Rectal smooth muscle tissue (tissue), 1 donor: ENCODE data around the gene OSBP2.
A peak's percentile ranks its signal among the peaks of the same experiment; 100 is the strongest.

Experiments used
- H3K27ac ChIP-seq: one replicate; pipeline ENCODE4 v1.7.0; 2013; ENCODE audit warnings: low read depth, low read length, inconsistent platforms
- H3K27me3 ChIP-seq: one replicate; pipeline ENCODE4 v1.7.0; 2013; ENCODE audit warnings: low read length; ENCODE audit not compliant: control insufficient read depth, insufficient read depth
- H3K36me3 ChIP-seq: one replicate; pipeline ENCODE4 v1.7.0; 2013; ENCODE audit warnings: low read length; ENCODE audit not compliant: control insufficient read depth, insufficient read depth
- H3K4me1 ChIP-seq: one replicate; pipeline ENCODE4 v1.7.0; 2013; ENCODE audit warnings: low read length; ENCODE audit not compliant: control insufficient read depth, insufficient read depth
- H3K4me3 ChIP-seq: one replicate; pipeline ENCODE4 v1.7.0; 2013; ENCODE audit warnings: low read length
- H3K9ac ChIP-seq: one replicate; pipeline ENCODE4 v1.7.0; 2013; ENCODE audit warnings: low read length

Gene OSBP2

DNA sequence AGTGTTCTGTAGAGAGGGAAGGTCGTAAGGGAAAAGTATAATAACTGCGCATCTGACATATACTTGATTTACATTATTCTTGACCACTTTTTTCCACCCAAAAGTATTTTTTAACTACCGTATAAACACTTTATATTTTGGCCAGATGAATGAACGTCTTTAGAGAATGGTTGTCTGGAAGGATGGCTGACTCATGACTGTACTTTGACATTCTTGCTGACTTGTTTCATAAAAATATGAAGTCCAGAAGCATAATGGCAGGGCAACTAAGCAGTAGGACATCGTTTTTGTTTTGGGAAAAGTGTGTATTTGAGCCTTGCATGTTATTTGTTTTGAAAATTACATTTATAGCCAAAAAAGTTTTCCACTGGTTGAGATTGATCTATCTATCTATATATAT lies 110.0 kb downstream of the OSBP2 start:
- Histone ChIP-seq H3K36me3 (no peaks in the 10 kb centered on the region), H3K27me3 (no peaks in the 10 kb centered on the region), H3K4me1 (no peaks in the 10 kb centered on the region), H3K9ac (no peak overlapping the region), H3K4me3 (no peak overlapping the region), H3K27ac (no peak overlapping the region)

DNA sequence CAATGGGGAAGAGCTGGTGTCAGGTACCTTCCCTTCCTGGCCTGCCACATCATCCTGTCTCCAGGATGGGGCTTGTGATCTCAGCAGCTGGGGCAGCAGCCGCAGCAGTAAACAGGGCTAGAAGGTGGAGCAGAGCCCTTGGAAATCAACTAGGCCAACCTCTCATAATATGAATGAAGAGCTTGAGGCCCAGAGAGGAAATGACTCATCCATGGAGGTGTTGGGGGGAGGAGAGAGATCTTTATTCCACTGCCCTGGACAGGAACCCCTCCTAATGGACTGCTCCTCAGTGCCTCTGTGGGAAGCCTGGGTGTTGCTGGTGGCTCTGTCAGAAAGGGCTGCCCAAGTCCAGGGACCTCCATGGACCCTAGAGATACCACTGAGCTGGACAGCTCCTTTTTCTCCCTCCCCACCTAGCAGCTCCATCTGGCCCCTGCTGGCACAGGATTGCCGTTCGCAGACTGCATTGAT lies 111.8 kb downstream of the OSBP2 start:
- no peaks in the 10 kb centered on the region for H3K27me3 ChIP-seq
- no peaks in the 10 kb centered on the region for H3K36me3 ChIP-seq
- H3K9ac ChIP-seq = no peak overlapping the region
- H3K4me1 ChIP-seq = no peaks in the 10 kb centered on the region
- no peak overlapping the region for H3K27ac ChIP-seq
- no peak overlapping the region for H3K4me3 ChIP-seq

DNA sequence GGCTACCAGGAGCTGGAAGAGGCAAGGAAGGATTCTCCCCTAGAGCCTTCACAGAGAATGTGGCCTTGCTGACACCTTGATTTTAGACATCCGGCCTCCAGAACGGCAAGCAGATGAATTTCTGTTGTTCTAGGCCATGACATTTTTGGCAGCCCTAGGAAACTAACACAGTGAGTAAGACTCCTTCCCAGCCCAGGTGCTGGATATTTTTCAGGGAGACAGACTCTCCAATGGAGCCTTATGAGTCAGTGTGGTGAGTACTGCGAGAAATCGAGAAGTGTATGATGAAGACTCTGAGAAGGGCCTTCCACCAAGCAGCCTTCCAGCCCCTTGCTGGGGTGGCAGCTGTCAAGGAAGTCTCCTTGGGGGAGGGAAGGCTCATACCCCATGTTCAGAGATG lies 114.4 kb downstream of the OSBP2 start:
- Histone ChIP-seq H3K4me1 (no peaks in the 10 kb centered on the region), H3K27ac (no peak overlapping the region), H3K27me3 (no peaks in the 10 kb centered on the region), H3K36me3 (no peaks in the 10 kb centered on the region), H3K4me3 (no peak overlapping the region), H3K9ac (no peak overlapping the region)

DNA sequence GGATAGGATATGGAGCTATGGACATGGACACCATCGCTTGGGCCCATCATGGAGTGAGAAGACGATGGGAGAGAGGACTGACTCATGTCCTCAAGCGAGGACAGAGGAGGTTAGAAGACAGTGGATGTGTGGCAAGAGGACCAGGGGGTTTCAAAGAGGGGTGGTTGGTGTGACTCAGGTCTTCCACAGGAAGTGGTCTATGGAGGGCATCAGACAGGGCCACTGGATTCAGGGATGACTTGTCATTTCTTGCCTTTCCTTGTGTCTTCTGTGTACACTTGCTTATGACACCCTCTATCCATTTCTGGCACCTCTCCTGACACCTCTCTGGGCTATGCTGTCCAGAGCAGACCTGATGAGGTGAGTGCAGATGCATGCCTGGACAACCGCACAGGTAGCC lies 115.4 kb downstream of the OSBP2 start:
- Histone ChIP-seq H3K27me3 (no peaks in the 10 kb centered on the region), H3K36me3 (no peaks in the 10 kb centered on the region), H3K9ac (no peak overlapping the region), H3K27ac (no peak overlapping the region), H3K4me1 (no peaks in the 10 kb centered on the region), H3K4me3 (no peak overlapping the region)

DNA sequence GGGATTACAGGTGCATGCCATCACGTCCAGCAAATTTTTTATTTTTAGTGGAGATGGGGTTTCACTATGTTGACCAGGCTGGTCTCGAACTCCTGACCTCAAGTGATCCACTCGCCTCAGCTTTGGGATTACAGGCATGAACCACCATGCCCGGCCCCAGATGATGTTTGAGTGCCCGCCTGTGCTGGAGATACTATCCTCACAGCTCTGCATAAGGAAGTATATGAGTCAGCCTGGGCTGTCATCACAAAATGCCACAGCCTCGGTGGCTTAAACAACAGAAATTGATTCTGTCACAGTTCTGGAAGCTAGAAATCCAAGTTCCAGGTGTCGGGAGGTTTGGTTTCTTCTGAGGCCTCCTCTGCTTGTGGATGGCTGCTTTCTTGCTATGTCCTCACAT lies 119.3 kb downstream of the OSBP2 start:
- Histone ChIP-seq H3K4me1 (no peaks in the 10 kb centered on the region), H3K9ac (no peak overlapping the region), H3K4me3 (no peak overlapping the region)

DNA sequence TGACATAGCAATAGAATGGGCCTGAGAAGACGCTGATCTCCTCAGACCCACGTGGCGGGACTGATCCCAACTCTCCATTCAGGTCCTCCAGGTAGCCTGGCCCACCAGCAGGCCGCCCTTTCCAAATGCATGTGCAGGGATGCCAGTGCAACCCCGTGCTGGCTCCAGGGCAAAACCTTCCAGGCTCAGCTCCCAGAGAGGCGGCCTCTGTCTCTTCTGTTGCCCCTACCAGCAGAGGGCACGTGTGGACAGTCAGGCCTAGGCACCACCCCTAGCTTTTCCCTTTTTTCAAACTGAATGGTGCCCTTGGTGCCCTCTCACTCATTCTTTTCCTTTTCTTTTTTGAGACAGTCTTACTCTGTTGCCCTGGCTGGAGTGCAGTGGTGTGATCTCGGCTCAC lies 121.7 kb downstream of the OSBP2 start:
- H3K27me3 ChIP-seq = peaks cover 6% of the 10 kb centered on the region
- no peak overlapping the region for H3K9ac ChIP-seq
- no peaks in the 10 kb centered on the region for H3K36me3 ChIP-seq
- H3K4me1 ChIP-seq = no peaks in the 10 kb centered on the region
- H3K27ac ChIP-seq = no peak overlapping the region
- no peak overlapping the region for H3K4me3 ChIP-seq

More for the DNA sequence above, 119.3 kb downstream of the OSBP2 start:
- H3K27me3 ChIP-seq = no peaks in the 10 kb centered on the region
- no peaks in the 10 kb centered on the region for H3K36me3 ChIP-seq
- H3K27ac ChIP-seq = no peak overlapping the region

DNA sequence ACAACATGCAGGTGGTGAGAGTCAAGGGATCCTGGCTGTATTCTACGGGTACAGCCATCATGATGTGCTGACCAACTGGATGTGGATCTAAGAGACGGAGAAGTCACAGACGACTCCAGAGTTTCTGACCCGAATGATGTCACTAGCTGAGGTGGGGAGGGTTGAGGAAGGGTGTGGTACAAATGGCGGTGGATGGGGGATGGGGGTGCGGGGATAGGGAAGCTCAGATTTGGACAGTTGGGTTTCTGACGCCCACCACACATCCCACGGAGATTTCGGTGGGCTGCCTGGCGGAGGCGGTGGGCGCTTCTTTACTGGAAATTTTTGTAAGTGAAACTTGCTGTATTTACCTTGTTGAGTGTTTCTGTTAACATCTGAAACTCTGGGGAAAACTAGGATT lies 126.7 kb downstream of the OSBP2 start:
- Histone ChIP-seq H3K9ac (no peak overlapping the region), H3K27me3 (peaks cover 22% of the 10 kb centered on the region)

DNA sequence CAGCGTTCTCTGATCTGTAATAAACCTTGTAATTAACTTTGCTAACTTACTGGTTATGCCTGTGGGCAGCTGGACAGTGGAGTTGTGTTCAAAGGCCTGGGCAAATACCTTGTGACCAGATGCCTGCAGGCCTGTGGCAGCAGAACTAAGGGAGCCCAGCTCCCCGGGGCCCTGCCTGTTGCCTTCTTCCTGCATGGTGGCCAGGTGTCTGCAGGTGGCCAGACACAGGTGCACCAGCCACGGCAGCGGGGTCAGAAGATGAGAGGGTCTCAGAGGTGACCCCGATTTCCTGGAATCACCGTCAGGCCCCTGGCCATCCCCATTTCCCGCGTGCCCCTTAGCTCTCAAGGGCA lies 127.2 kb downstream of the OSBP2 start:
- Histone ChIP-seq H3K4me3 (peak overlapping the region; percentile 35), H3K9ac (no peak overlapping the region), H3K4me1 (peaks cover 3% of the 10 kb centered on the region), H3K36me3 (no peaks in the 10 kb centered on the region), H3K27me3 (peaks cover 22% of the 10 kb centered on the region), H3K27ac (no peak overlapping the region)

More for the DNA sequence above, 126.7 kb downstream of the OSBP2 start:
- Histone ChIP-seq H3K4me1 (peaks cover 3% of the 10 kb centered on the region), H3K4me3 (no peak overlapping the region), H3K36me3 (no peaks in the 10 kb centered on the region), H3K27ac (no peak overlapping the region)

DNA sequence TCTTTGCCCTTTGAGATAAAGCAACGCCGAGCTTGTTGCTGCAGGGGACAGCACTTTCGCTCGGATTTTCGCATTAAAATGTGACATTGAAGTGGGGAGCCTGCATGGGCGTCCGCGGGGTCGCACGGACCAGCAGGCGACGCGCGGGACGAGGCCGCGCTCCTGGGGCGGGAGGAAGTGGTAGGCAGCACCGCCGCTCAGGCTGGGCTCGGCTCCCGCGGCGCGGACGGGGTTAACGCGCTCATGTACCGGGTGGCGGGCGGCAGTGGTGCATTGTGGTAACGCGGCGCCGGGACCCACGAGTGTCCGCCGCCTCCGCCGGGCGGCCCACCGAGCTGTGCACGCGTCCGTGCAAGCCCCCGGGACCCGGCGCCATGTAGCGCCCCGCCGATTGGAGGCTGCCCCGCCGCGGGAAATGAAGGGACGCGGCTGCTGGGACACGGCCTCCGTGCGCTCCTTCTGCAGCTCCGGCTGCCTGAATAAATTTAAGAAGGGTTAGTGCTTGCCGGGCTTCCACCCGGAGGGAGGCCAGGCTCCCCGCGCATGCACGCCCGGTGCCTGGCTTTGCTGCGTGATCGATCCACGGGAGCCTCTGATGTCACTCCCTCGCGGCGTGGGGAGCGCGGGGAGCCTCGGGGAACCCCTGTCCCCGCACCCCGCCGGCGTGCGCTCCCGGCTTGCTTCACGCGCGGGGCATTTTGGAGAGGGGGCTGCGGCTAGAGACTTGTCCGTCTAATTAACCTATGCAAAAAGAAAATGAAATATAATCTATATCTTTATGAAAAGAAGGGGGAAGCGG lies 127.7 kb downstream of the OSBP2 start:
- no peaks in the 10 kb centered on the region for H3K36me3 ChIP-seq
- H3K4me3 ChIP-seq = peak overlapping the region; percentile 35
- H3K4me1 ChIP-seq = peaks cover 3% of the 10 kb centered on the region
- H3K27me3 ChIP-seq = peaks cover 22% of the 10 kb centered on the region
- no peak overlapping the region for H3K9ac ChIP-seq
- no peak overlapping the region for H3K27ac ChIP-seq

DNA sequence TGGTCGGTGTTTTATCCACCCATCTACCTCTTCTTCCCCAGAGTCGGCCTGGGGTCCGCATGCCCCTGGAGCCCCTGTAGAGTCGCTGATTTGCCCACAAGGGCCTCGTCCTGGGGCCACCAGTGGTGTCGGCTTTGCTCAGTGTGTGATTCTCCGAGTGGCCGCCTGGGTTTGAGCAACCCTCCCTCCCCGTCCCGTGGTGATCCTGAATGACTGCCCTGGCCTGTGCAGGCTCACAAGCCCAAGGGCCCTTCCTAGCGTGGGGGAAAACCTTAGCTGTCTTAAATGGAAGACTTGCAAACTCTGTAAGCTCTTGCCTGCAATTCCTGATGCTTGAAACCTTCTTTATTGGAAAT lies 128.3 kb downstream of the OSBP2 start:
- peaks cover 22% of the 10 kb centered on the region for H3K27me3 ChIP-seq

DNA sequence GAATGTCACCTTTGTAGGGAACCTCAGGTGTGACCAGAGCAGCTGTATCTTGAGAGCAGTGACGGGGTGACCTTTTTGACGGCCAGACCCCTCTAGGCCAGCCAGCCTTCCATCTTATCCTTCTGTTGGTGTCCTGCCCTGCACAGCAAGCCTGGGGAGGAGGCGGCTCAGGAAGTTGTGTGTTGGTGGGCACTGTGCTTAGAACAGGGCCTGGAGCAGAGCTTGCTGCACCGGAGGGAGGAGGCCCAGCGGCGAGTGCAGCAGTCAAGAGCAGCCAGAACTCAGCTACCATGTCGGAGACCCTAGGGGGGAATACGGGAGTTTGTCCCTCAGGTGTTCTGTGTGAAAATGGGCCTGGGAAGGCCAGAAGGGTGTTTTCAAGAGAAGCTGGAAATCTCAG lies 129.4 kb downstream of the OSBP2 start:
- H3K36me3 ChIP-seq = no peaks in the 10 kb centered on the region
- no peak overlapping the region for H3K9ac ChIP-seq
- H3K27ac ChIP-seq = no peak overlapping the region
- no peak overlapping the region for H3K4me3 ChIP-seq
- peaks cover 22% of the 10 kb centered on the region for H3K27me3 ChIP-seq
- H3K4me1 ChIP-seq = peaks cover 3% of the 10 kb centered on the region

More for the DNA sequence above, 128.3 kb downstream of the OSBP2 start:
- H3K27ac ChIP-seq = no peak overlapping the region
- H3K4me1 ChIP-seq = peaks cover 3% of the 10 kb centered on the region
- no peak overlapping the region for H3K9ac ChIP-seq
- H3K36me3 ChIP-seq = no peaks in the 10 kb centered on the region
- H3K4me3 ChIP-seq = no peak overlapping the region

DNA sequence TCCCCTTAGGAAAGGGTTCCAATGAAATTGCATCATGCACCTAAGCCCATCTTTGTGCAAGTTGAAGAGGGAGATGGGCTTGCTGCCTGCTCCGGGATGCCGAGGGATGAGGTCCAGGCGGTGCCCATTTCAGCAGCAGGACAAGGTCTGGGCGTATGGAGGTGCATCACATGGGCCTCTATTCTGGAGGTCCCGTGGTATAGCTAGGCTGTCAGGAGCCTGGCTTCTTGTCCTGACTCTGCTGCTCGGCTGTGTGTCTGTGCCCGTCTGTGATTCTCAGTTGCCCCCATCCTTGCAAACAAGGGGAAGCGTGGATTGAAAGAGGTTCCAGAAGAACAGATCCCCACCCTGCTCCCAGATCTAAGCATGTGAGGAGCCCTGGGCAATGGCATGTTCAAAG lies 130.0 kb downstream of the OSBP2 start:
- Histone ChIP-seq H3K27me3 (peaks cover 22% of the 10 kb centered on the region), H3K4me1 (peaks cover 3% of the 10 kb centered on the region), H3K36me3 (no peaks in the 10 kb centered on the region), H3K4me3 (no peak overlapping the region), H3K27ac (no peak overlapping the region), H3K9ac (no peak overlapping the region)
